HG03103 (cell line): ENCODE data around the gene SPATS2L.

Experiments
- ATAC-seq: cut with Tn5 transposase; IDR thresholded peaks from one replicate; pipeline ENCODE4 v1.9.1; 2021; ENCODE audit warnings: low read depth; ENCODE audit not compliant: unreplicated experiment

SPATS2L gene

DNA sequence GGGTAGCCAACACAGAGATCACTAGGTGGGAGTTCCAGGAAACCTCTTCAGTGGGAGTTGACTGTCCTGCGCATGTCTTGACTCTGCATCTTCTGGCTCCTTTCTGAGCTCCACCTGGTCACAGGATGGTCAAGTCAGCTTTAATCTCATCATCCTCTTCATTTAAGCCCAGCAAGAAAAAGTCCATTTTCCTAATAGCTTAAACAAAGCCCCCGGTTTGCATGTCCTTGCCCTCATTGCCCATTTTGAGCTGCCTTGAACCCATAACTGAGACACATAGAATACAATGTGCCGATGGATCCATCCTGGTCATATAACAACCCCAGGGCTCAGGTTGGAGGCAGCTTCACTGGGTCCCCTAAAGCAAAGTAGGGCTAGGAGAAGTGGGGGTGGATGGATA lies 40.8 kb downstream of the SPATS2L start:
- no peak for ATAC-seq

DNA sequence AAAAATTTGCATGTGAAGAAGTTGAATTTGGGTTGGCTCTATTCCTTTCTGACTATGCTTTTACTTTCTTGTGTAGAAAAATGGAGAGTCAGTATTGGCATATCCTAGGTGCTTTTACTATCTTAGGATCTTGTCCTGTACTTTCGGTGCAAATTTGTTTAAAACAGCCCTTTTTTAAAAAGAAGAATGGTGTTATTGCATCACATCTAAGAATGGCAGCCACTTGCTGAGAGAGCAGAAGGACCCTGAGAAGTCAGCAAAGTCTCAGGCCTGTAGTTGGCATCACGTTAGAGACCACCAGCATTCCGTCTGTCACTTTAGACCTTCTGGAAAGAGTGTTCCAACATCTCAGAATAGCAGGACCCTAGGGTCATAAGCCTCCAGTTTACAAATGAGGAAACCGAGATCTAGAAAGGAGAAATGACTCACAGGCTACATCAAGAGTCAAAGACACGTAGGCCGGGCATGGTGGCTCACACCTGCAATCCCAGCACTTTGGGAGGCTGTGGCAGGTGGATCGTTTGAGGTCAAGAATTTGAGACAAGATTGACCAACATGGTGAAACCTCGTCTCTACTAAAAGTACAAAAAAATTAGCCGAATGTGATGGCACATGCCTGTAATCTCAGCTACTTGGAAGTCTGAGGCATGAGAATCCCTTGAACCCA lies 42.5 kb downstream of the SPATS2L start:
- no peak for ATAC-seq

GRCh38 chr2:200349868-200350267 lies 43.4 kb downstream of the SPATS2L start:
- ATAC-seq, result no peak

DNA sequence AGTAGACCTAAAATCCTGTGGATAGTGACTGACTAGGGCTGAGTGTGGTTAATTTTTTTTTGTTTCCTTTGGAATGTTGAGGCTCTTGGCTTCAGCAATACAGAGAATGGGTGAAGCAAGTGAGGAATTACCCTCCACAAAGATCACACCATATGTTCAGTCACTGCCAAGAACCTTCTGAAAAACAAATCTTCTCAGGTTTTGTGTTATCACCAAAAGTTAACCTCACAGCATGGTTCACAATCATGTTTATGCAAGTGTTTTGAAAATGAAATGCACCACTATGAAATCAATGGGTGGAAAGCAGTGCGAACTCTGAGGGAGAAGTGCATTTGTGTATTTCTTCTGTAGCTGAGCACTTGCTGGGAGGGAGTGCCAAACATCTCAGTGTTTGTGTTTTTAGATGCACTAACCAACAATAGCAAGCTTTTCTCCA lies 44.4 kb downstream of the SPATS2L start:
- no peak for ATAC-seq

- ATAC-seq, result no peak
Observed at GRCh38 chr2:200351815-200352214, 45.3 kb downstream of the SPATS2L start.

DNA sequence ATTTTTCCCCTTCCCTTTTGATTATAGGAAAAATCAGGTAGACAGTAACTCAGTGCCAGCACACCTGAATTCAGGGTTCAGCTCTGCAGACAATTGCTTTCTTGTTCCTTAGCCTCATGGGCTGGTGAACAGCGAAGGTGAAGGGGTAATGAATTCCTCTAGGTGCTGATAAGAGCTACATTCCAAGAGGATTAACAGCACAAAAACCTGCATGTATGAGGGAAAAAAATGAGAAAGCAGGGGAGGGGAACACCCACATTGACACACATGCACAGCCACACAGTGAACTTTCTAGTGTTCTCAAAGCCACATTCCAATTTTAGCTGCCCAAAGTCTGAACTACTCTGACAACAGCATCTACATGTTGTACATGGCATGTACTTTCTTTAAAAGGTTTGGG lies 46.1 kb downstream of the SPATS2L start:
- ATAC-seq, result no peak

DNA sequence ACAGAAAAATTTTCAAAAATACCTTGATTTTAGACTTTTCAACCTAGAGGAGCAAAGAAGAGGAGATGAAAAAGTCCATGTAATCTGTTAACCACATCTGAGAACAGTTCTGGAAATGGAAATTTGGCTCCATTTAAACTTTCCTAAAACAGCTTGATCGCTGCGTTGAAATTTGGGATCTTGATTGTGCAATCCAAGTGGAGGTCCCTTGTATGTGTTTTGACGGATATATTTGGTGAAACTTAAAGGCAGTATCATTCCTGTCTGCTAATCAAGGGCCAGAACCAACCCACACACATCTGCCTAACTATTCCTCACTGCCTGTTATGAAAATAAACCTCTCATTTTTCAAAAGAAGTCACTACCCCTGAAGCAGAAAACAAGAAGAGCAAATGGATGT lies 46.6 kb downstream of the SPATS2L start:
- no peak for ATAC-seq

DNA sequence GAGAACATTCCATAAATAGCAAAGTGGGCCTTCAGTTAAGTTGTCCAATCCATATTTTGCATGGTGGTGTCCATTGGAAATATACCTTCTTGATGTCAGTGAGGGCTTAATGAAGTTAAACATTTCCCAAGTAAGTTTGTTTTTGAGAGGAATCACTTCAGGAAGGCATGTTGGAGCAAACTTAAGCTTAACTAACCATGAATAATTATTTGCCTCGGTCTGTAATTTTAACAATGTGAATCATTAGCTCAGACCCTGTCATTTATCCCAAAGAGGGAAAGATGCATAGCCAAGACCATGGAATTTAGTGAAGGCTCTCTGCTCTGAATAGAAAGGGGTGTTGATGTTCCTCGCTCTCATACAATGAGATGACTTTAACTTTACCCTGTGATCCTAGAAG lies 47.4 kb downstream of the SPATS2L start:
- no peak for ATAC-seq

DNA sequence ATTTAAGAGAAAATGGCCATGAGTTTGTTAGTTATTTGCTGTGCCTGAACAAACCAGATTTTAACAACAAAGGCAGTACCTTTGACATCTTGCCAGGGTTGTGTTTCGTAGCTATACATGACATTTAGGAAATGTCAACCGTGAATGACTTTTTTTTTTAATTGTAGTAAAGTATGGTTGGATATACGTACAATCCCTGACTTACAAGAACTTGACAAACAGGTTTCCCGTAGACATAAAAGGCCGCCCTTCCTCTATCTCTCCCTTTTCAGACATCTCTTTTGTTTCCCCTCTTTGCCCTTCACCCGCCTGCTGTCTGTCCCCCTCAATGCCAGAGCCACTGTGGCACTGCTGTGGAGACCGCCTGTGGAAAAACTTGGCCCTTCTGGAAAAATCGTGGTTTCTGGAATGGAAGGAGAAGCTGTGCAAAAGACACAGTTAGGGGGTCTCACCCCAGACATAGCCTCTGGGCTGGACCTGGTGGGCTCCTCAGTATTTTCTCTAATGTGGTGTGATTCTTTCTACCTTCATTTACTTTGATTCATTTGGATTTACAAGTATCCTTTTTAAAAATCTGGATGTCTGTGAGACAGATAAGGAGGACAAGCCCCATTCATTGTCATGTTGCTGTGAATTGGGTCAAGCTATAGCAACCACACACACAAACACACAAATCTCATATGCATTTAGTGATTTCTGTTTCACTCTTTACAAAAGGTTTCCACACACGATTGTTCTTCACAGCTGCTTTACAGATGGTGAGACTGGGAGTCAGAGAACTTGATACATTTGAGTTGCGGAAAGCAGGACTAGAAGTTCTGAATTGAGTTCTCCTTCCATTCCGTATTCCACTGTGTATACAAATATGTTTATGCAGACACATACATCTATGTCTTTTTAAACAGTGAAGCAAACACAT lies 48.6 kb downstream of the SPATS2L start:
- no peak for ATAC-seq

DNA sequence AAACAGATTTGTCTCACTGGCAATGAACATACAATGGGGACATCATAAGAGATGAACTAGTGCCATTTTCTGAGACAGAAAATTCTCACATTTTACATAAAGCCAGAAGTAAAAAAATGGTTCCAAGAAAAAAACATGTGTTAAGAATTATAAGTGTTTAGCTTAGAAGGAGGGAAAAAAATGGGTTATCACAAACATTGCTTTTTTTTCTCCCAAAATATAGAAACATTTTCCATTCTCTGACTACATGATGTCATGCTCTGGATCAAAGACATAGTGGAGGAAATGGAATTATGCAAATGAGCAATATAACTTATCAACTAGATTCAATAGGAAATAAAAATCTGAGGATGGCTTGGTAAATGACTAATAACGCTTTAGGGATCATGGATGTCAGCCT lies 49.8 kb downstream of the SPATS2L start:
- ATAC-seq, result no peak

- ATAC-seq, result no peak
Observed at GRCh38 chr2:200356857-200357384, 50.4 kb downstream of the SPATS2L start.

- no peak for ATAC-seq
Observed at GRCh38 chr2:200357845-200358244, 51.4 kb downstream of the SPATS2L start.

DNA sequence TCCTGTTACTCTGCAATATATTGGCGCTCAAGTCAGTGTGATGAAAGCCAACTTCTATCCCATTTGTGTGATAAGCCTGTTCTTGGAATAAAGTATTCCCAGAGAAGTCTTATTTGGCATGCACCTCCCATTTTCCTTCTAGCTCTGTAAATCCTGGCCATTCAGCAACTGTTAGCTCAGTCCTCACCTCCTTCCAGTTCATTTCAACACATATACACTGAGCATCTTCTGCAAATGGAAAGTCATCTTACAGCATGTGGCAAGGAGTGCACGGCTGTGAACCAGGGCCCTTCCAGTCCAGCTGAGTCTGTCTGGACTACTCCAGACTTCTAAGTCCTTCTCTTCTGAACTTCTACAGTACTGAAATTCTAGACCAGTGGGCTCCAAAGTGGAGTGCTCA lies 53.1 kb downstream of the SPATS2L start:
- ATAC-seq, result no peak

DNA sequence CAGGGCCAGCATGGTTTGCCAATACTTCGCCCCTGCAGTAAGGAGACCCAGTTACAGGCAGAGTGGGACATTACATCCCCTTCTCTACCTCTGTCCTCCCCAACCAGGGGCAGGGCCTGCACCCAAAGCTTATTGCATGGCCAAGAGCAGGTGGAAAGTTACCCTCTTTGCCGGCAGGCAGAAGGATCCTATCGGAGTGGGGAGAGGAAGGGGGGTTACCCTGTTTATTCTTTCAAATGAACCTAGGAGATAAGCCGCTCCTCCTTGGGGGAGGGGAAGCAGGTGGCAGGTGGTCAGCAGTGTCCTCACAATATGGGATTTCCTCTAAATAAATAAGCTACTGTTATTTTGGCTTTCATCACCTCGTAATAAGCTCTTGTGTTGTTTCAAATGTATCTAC lies 53.9 kb downstream of the SPATS2L start:
- ATAC-seq, result no peak

DNA sequence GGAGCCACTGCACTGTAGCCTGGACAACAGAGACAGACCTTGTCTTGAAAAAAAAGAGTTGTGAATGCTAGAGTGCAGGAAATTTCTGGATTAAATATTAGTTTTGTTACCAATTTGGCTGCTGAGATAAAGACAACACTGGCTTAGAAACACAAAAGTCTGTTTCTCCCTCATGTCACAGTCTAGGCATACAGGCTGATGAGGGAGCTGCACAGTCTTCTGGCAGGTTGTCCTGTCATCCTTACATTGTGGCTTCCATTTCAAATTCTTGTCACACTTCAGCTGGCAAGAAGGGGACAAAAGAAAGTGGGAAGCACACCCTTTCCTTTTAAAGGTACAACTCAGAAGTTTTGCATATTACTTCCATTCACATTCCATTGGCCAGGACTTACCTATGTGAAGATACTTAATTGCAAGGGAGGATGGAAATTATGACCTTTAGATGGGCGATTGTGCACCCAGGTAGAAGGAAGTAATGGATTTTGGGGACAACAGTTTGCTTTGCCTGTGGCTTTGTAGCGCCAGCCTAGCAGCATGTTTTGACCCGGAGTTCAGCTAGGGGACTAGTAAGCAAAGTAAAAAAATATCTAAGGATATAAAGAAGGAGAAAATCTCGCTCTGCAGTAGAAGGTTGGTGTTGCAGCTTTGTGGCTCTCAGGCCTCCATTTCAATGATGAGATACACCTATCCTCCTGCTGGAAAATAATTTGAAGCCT lies 55.9 kb downstream of the SPATS2L start:
- ATAC-seq, result no peak

DNA sequence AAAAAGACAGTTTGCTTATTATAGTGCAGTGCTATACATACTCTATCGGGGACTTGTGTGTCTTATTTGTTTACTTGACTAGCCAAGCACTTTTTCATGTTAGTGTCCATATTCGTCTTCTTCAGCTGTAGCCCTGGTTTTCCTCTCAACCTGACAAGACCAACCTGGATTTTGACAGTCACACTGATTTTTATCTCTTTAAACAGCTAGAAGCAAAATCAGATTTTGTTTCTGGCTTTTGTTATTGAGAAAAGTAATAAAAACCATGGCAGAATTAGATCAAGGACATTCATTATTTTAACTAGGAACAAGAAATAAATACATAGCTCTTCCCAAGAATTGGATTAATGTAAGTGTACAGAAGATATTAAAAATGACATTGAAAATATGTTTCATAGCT lies 56.8 kb downstream of the SPATS2L start:
- ATAC-seq, result no peak

DNA sequence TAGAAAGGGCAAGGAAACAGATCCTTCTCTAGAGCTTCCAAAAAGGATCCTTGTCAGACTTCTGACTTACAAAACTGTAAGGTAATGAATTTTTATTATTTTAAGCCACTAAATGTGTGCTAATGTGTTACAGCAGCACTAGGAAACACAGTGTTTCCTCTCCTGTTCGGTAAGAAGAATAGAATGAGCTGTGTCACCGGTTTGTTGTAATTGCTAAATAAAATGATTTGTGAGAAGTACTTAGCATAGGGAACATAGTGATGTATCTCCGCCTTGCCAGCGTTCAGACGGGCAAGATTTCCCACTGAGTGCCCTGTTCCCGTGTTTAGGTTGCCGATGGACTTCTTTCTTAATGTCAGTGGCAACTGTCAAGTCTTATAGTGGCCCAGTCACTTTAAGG lies 57.6 kb downstream of the SPATS2L start:
- no peak for ATAC-seq

GRCh38 chr2:200364620-200365019 lies 58.1 kb downstream of the SPATS2L start:
- no peak for ATAC-seq

GRCh38 chr2:200365209-200365608 lies 58.7 kb downstream of the SPATS2L start:
- no peak for ATAC-seq

DNA sequence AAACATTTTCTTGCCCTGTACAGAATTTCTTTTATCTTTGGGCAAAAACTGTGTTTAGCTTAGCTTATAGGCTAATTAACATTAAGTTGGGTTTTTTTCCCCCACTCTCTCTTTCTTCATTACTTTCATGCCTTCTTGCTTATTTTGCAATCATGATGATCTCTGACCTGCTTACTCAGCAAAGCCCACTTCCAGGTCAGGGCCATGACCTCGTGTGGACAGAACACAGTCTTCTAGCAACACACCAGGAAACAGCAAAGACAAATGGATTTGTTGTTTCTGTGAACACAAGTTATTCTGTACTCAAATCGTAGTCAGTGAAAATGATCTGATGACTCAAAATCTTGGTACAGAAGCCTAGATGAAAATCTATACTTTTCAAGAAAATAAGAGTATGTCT lies 60.7 kb downstream of the SPATS2L start:
- ATAC-seq, result no peak

DNA sequence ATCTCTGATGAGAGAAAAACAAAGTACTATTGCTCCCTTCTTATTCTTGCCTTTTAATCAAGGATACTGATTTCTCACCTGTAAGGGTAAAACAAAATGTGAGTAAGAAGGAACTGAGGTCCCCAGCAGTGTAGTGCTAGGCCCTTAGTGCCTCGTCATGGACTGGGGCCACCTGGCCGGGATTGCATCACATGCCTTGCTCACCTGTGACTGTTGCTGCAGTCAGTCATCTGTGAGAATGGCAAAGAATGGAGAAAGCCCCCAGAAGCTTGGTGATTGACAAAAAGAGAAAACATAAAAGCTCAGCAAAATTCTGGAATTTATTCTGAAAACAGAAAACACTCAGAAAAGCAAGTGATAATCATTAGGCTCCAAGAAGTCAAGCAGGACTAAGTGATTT lies 63.4 kb downstream of the SPATS2L start:
- no peak for ATAC-seq
